Testis (tissue), 3 donors: ENCODE data around the gene MRPL37. TPM values are rescaled to one million over a fixed set of nuclear protein-coding genes. Genes with fewer than 3 reads are reported as not detected.

ENCODE experiments used
- DNase-seq: peaks from one replicate; pipeline ENCODE4 v3.0.0-alpha.2; 2019
- H3K27ac ChIP-seq, 2 donors: fragments of 200-600 bp; sonication (generic); one replicate each; pipeline ENCODE4 v1.5.1; 2019
- H3K27me3 ChIP-seq: fragments of 200-600 bp; sonication (generic); one replicate; pipeline ENCODE4 v1.5.1; 2019
- H3K36me3 ChIP-seq: fragments of 200-600 bp; sonication (generic); one replicate; pipeline ENCODE4 v1.5.1; 2017; ENCODE audit warnings: low read depth; ENCODE audit errors: missing control alignments
- H3K4me1 ChIP-seq: fragments of 200-600 bp; sonication (generic); one replicate; pipeline ENCODE4 v1.5.1; 2019
- H3K4me3 ChIP-seq, 2 donors: fragments of 200-600 bp; sonication (generic); one replicate each; pipeline ENCODE4 v1.5.1; 2017 to 2019
- H3K9me3 ChIP-seq: fragments of 200-600 bp; sonication (generic); one replicate; pipeline ENCODE4 v1.5.1; 2017
- POLR2A ChIP-seq: fragments of 450-650 bp; IDR thresholded peaks from one replicate; pipeline ENCODE4 v1.6.1; 2017; ENCODE audit warnings: antibody characterized with exemption, mild to moderate bottlenecking, moderate library complexity
- WGBS, 2 donors: methylation state at CpG; one replicate each; pipeline ENCODE4 v1.1.5; 2018; 5-methylcytosine and 5-hydroxymethylcytosine counted together
- intact Hi-C: fragments of 100-400 bp; cut with DNase I; formaldehyde crosslinking; loops from one replicate; pipeline ENCODE4 v1.15.1; 2023; ENCODE audit warnings: low total_unique reads
- polyA plus RNA-seq: library from polyadenylated mRNA; stranded (reverse); fragments of 350-450 nt; fragmentation: Illumina TruSeq; extraction: RNeasy Lipid Tissue Mini Kit (QIAGEN cat#74804); gene quantifications from one replicate; pipeline ENCODE4 v1.2.3, GENCODE V29; 2014; ENCODE audit warnings: low read depth, low replicate concordance; ENCODE audit not compliant: insufficient read depth
- total RNA-seq, 2 donors: library from RNA; depleted of rRNA; stranded (reverse); fragments of >200 nt; gene quantifications; one replicate each; pipeline ENCODE4 v1.2.3, GENCODE V29; 2016
- TF ChIP-seq, protein P1 (sequence below), 3 experiments: fragments of 450-650 bp in 2 of 3; fragments of 200-600 bp in 1 of 3; sonication (generic) in 1 of 3; IDR thresholded peaks; one replicate each; pipeline ENCODE4 v1.5.1; 2016 to 2019; ENCODE audit warnings: antibody characterized with exemption in 3 of 3, mild to moderate bottlenecking in 2 of 3, moderate library complexity in 1 of 3

Gene MRPL37
- total and polyA plus RNA-seq, 3 donors from 2014 or later: 74.2 to 91.4 (median 89.1) TPM

- Histone ChIP-seq H3K27me3 (no peaks in the 10 kb centered on the region), H3K4me3 (no peak overlapping the region), H3K27ac (no peak overlapping the region), H3K36me3 (no peaks in the 10 kb centered on the region), H3K4me1 (peaks cover 18% of the 10 kb centered on the region), H3K9me3 (no peaks in the 10 kb centered on the region)
- 74 to 77% methylated on average over 15 to 16 of the region's 16 CpGs for WGBS, 2 donors
- intact Hi-C loops: no loop called here
- TF ChIP-seq, protein P1, sequence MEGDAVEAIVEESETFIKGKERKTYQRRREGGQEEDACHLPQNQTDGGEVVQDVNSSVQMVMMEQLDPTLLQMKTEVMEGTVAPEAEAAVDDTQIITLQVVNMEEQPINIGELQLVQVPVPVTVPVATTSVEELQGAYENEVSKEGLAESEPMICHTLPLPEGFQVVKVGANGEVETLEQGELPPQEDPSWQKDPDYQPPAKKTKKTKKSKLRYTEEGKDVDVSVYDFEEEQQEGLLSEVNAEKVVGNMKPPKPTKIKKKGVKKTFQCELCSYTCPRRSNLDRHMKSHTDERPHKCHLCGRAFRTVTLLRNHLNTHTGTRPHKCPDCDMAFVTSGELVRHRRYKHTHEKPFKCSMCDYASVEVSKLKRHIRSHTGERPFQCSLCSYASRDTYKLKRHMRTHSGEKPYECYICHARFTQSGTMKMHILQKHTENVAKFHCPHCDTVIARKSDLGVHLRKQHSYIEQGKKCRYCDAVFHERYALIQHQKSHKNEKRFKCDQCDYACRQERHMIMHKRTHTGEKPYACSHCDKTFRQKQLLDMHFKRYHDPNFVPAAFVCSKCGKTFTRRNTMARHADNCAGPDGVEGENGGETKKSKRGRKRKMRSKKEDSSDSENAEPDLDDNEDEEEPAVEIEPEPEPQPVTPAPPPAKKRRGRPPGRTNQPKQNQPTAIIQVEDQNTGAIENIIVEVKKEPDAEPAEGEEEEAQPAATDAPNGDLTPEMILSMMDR (IDR thresholded peaks at IDR 0.05): no peak
- TF ChIP-seq POLR2A: no peak
- DNase-seq: no peak
These were observed 59.7 kb downstream of the MRPL37 start for GRCh38 chr1:54259546-54260140.

DNA sequence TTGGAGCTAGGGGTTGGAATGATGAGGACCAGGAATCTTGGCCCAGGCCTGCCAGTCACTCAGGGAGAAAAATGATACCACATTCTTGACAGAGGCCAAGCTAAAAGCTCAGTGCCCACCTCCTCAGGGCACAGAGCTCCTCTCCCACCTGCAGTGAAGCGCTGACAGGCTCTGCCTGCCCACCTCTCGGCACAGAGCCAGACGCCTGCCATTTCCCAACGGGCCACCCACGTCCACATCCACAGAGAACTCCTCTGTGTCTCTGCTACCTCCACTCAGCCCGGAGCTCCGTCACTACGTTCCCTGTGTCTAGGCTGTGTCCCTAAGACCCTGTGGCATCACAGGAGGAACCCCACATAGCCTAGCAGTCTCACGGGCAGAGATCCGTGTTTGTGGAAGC, 60.8 kb downstream of the MRPL37 start:
- Histone ChIP-seq H3K9me3 (no peaks in the 10 kb centered on the region), H3K4me1 (peaks cover 18% of the 10 kb centered on the region), H3K27ac (no peak overlapping the region), H3K4me3 (no peak overlapping the region), H3K27me3 (no peaks in the 10 kb centered on the region), H3K36me3 (no peaks in the 10 kb centered on the region)
- no peak for DNase-seq
- TF ChIP-seq, protein P1 (IDR thresholded peaks at IDR 0.05): no peak
- TF ChIP-seq POLR2A: no peak
- 80 to 83% methylated on average over 10 of the region's 10 CpGs for WGBS, 2 donors
- intact Hi-C loops: no loop called here

GRCh38 chr1:54262244-54262643, 62.3 kb downstream of the MRPL37 start:
- no peaks in the 10 kb centered on the region for H3K36me3 ChIP-seq
- no peak overlapping the region for H3K4me3 ChIP-seq
- no peaks in the 10 kb centered on the region for H3K9me3 ChIP-seq
- intact Hi-C loops: no loop called here
- H3K27me3 ChIP-seq: no peaks in the 10 kb centered on the region
- TF ChIP-seq, protein P1 (IDR thresholded peaks at IDR 0.05): no peak
- TF ChIP-seq POLR2A: no peak
- no peak overlapping the region for H3K27ac ChIP-seq
- peaks cover 18% of the 10 kb centered on the region for H3K4me1 ChIP-seq
- 83 to 85% methylated on average over 7 of the region's 7 CpGs for WGBS, 2 donors
- no peak for DNase-seq

DNA sequence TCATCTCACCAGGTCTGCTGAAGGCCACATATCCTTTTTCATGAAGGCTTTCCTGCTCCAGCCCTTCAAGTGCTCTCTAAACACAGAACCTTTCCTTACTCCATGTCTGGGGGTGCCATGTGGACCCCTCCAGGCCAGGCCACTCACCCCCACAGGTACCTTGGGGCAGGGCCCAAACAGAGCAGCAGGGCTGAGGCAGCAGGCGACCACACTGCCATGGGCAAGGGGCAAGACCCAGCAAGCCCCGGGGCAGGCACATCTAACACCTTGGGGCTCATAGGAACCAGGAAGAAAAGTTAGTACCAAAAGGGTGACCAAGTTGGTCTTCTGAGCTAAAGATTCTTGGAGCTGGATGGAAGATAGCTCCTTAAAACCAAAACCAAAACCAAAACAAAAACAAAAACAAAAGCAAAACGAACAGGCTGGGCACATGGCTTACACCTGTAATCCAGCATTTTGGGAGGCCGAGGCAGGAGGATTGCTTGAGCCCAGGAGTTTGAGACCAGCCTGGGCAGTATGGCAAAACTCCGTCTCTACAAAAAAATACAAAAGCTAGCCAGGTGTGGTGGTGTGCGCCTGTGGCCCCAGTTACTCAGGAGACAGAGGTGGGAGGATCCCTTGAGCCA, 63.7 kb downstream of the MRPL37 start:
- Histone ChIP-seq H3K27ac (no peak overlapping the region), H3K36me3 (no peaks in the 10 kb centered on the region), H3K4me3 (no peak overlapping the region), H3K4me1 (peaks cover 18% of the 10 kb centered on the region), H3K27me3 (no peaks in the 10 kb centered on the region), H3K9me3 (no peaks in the 10 kb centered on the region)
- intact Hi-C loops: no loop called here
- DNase-seq: no peak
- no peak for TF ChIP-seq POLR2A
- TF ChIP-seq, protein P1 (IDR thresholded peaks at IDR 0.05): no peak
- whole genome bisulfite sequencing, 2 donors: 68 to 78% methylated on average over 6 of the region's 6 CpGs

GRCh38 chr1:54265126-54265525, 65.2 kb downstream of the MRPL37 start:
- 86 to 91% methylated on average over 8 of the region's 8 CpGs for WGBS, 2 donors
- peaks cover 18% of the 10 kb centered on the region for H3K4me1 ChIP-seq
- no peaks in the 10 kb centered on the region for H3K9me3 ChIP-seq
- TF ChIP-seq, protein P1 (IDR thresholded peaks at IDR 0.05): no peak
- no peak for TF ChIP-seq POLR2A
- H3K36me3 ChIP-seq: no peaks in the 10 kb centered on the region
- intact Hi-C loops: no loop called here
- H3K4me3 ChIP-seq: no peak overlapping the region
- DNase-seq: no peak
- H3K27ac ChIP-seq: no peak overlapping the region
- no peaks in the 10 kb centered on the region for H3K27me3 ChIP-seq
